Hepatocyte (in vitro differentiated cells): ENCODE data around the gene PKP4. TPM values are rescaled to one million over a fixed set of nuclear protein-coding genes. Genes with fewer than 3 reads are reported as not detected.

ENCODE experiments used
- DNase-seq: peaks from one replicate; pipeline ENCODE4 v3.0.0-alpha.2; 2016; ENCODE audit warnings: low spot score
- H2AFZ ChIP-seq: fragments of 200-600 bp; sonication (generic); 2 replicates; pipeline ENCODE4 v1.6.0; 2016; ENCODE audit warnings: antibody characterized with exemption, mild to moderate bottlenecking
- H3K27ac ChIP-seq: fragments of 200-600 bp; sonication (generic); 2 replicates; pipeline ENCODE4 v1.5.1; 2016; ENCODE audit warnings: mild to moderate bottlenecking
- H3K27me3 ChIP-seq: fragments of 200-600 bp; sonication (generic); 2 replicates; pipeline ENCODE4 v1.6.1; 2016
- H3K36me3 ChIP-seq: fragments of 200-600 bp; sonication (generic); replicated peaks from 2 replicates; pipeline ENCODE4 v1.5.1; 2016; ENCODE audit warnings: low read depth; ENCODE audit not compliant: insufficient read depth
- H3K4me1 ChIP-seq: fragments of 200-600 bp; sonication (generic); 2 replicates; pipeline ENCODE4 v1.5.1; 2016; ENCODE audit warnings: mild to moderate bottlenecking, moderate library complexity; ENCODE audit not compliant: insufficient read depth
- H3K4me2 ChIP-seq: fragments of 200-600 bp; sonication (generic); 2 replicates; pipeline ENCODE4 v1.6.0; 2016
- H3K4me3 ChIP-seq: fragments of 200-600 bp; sonication (generic); 2 replicates; pipeline ENCODE4 v1.5.1; 2016; ENCODE audit warnings: mild to moderate bottlenecking
- H3K79me2 ChIP-seq: fragments of 200-600 bp; sonication (generic); 2 replicates; pipeline ENCODE4 v1.6.0; 2017; ENCODE audit warnings: mild to moderate bottlenecking
- H3K9me2 ChIP-seq: fragments of 200-600 bp; sonication (generic); replicated peaks from 2 replicates; pipeline ENCODE4 v1.6.0; 2017; ENCODE audit warnings: mild to moderate bottlenecking; ENCODE audit not compliant: insufficient read depth
- H3K9me3 ChIP-seq: fragments of 200-600 bp; sonication (generic); 2 replicates; pipeline ENCODE4 v1.5.1; 2016; ENCODE audit warnings: low read depth, mild to moderate bottlenecking
- H4K20me1 ChIP-seq: fragments of 200-600 bp; sonication (generic); 2 replicates; pipeline ENCODE4 v1.6.0; 2016; ENCODE audit warnings: mild to moderate bottlenecking; ENCODE audit not compliant: insufficient read depth, poor library complexity, severe bottlenecking
- EZH2 ChIP-seq: fragments of 200-600 bp; sonication (generic); IDR thresholded peaks from 2 replicates; pipeline ENCODE4 v1.6.1; 2016; ENCODE audit warnings: antibody characterized with exemption, mild to moderate bottlenecking, borderline replicate concordance
- EZH2phosphoT487 ChIP-seq: fragments of 200-600 bp; sonication (generic); IDR thresholded peaks from one replicate; pipeline ENCODE4 v1.6.1; 2018; ENCODE audit warnings: antibody characterized with exemption, mild to moderate bottlenecking, low read depth, moderate library complexity; ENCODE audit not compliant: unreplicated experiment, severe bottlenecking
- WGBS: methylation state at CpG from one replicate; pipeline ENCODE4 v1.1.6; 2016; ENCODE audit warnings: low lambda C conversion rate; ENCODE audit errors: missing lambda C conversion rate; 5-methylcytosine and 5-hydroxymethylcytosine counted together
- polyA plus RNA-seq: library from polyadenylated mRNA; unstranded; fragments of >200 nt; fragmentation: Nextera tagmentation; extraction: Ambion mirVana; gene quantifications from 2 replicates; pipeline ENCODE4 v1.2.1, GENCODE V29; 2016
- total RNA-seq: library from RNA; depleted of rRNA; stranded (reverse); fragments of >200 nt; gene quantifications from 2 replicates; pipeline ENCODE4 v1.2.3, GENCODE V29; 2014
- TF ChIP-seq, protein P1 (sequence below): fragments of 200-600 bp; sonication (generic); IDR thresholded peaks from 2 replicates; pipeline ENCODE4 v1.5.1; 2016; ENCODE audit warnings: antibody characterized with exemption, mild to moderate bottlenecking; ENCODE audit not compliant: poor library complexity

The PKP4 gene
- total and polyA plus RNA-seq, 2 experiments from 2014 or later = 10.6 to 32.2 TPM

DNA sequence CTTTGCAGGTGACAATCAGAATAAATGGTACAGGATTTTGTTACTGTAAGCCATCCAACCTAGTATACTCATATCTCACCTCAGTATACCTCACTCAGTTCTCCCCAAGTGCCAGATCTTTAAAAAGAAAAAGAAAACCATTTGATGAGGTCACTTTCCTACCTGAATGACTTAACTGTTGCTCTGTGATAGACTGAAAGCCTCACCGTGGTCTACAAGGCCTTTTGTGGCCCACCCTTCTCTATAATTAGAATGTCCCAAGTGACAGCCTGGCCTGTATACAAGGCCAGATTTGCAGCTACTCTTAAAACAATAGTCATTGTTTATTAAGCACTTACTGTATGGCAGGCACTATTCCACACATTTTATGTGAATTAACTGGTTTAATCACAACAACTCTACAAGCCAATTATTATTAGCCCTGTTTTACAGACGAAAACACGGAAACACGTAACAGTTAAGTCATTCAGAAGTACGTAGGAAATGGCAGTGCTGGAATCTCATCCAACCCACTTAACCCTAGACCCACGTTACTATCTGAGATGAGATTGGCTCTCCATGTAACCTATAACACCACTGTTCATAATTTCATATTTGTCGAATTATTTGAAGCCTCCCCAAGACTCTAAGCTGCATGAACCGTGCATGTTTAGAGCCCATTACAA, 28.3 kb downstream of the PKP4 start:
- Histone ChIP-seq H3K4me1 (no peaks in the 10 kb centered on the region), H3K9me2 (no peaks in the 10 kb centered on the region), H3K4me3 (no peak overlapping the region), H3K4me2 (no peak overlapping the region), H4K20me1 (peaks cover 16% of the 10 kb centered on the region), H3K9me3 (no peaks in the 10 kb centered on the region), H3K36me3 (no peaks in the 10 kb centered on the region), H3K27ac (no peak overlapping the region), H2AFZ (no peak overlapping the region), H3K79me2 (peaks cover 79% of the 10 kb centered on the region), H3K27me3 (no peaks in the 10 kb centered on the region)
- DNase-seq = no peak
- WGBS = 93% methylated on average over 8 of the region's 8 CpGs
- TF ChIP-seq, protein P1, sequence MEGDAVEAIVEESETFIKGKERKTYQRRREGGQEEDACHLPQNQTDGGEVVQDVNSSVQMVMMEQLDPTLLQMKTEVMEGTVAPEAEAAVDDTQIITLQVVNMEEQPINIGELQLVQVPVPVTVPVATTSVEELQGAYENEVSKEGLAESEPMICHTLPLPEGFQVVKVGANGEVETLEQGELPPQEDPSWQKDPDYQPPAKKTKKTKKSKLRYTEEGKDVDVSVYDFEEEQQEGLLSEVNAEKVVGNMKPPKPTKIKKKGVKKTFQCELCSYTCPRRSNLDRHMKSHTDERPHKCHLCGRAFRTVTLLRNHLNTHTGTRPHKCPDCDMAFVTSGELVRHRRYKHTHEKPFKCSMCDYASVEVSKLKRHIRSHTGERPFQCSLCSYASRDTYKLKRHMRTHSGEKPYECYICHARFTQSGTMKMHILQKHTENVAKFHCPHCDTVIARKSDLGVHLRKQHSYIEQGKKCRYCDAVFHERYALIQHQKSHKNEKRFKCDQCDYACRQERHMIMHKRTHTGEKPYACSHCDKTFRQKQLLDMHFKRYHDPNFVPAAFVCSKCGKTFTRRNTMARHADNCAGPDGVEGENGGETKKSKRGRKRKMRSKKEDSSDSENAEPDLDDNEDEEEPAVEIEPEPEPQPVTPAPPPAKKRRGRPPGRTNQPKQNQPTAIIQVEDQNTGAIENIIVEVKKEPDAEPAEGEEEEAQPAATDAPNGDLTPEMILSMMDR = no peak
- TF ChIP-seq EZH2phosphoT487 (no peak), EZH2 (no peak)

DNA sequence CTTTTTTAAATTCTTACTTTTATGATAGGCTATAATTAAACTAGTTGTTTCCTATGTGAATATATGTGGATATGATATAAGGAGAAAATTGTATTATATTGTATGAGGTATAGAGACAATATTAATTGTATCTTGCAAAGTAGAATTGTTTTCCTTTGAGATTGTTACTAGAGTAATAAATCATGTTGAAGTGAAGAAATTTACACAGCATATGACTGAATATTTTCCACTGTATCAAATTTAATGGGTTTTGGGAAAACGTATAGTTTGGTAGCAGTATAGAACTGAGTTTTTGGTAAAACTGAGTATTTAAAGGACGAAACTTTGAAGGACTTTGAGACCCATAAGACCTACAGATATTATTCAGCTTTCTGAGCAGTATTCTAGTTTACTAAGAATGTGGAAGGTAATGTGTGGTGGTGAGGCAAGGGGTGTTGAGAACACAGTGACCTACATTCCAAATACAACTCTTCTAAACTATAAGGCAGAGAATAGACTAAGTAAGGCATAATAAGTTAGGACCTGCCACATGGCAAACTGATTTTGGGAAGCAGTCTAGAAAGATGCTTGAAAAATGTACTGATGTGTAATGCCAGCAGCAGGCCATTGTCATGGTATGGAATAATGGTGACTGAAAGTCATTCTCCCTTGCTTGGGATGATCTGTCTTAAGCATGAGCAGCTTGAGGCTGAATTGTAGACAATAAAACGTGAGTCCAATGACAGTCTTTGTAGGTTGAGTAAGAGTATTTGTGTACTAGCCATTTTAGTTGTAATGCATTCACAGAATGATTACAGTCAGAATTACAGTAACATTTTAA, 29.6 kb downstream of the PKP4 start:
- Histone ChIP-seq H3K4me3 (no peak overlapping the region), H3K27me3 (no peaks in the 10 kb centered on the region), H3K4me1 (no peaks in the 10 kb centered on the region), H3K9me2 (no peaks in the 10 kb centered on the region), H3K27ac (no peak overlapping the region), H3K4me2 (no peak overlapping the region), H3K36me3 (no peaks in the 10 kb centered on the region), H3K79me2 (peaks cover 81% of the 10 kb centered on the region), H3K9me3 (no peaks in the 10 kb centered on the region), H2AFZ (no peak overlapping the region), H4K20me1 (peaks cover 16% of the 10 kb centered on the region)
- DNase-seq = no peak
- WGBS = 88% methylated on average over 3 of the region's 3 CpGs
- TF ChIP-seq, protein P1 = no peak
- TF ChIP-seq EZH2 (no peak), EZH2phosphoT487 (no peak)

DNA sequence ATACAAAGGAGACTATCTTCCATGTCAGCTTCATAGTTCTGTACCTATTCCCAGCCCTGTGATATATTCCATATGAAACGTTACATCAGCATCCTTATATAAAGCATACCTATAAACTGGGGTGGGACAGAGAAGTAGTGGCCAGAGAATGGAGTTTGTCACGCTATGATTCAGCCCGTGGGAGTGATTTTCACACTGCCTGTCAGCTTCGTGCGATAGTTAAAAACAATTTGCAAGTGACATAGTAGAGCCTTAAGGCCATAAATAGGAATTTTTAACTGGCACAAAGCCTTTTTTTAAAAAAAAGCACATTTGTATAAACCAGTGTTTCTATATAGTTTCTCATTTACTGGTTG, 30.2 kb downstream of the PKP4 start:
- Histone ChIP-seq H3K9me3 (no peaks in the 10 kb centered on the region), H3K36me3 (no peaks in the 10 kb centered on the region), H3K27me3 (no peaks in the 10 kb centered on the region), H4K20me1 (peaks cover 18% of the 10 kb centered on the region), H3K79me2 (peaks cover 81% of the 10 kb centered on the region), H3K9me2 (no peaks in the 10 kb centered on the region), H2AFZ (no peak overlapping the region), H3K27ac (no peak overlapping the region), H3K4me2 (no peak overlapping the region), H3K4me1 (no peaks in the 10 kb centered on the region), H3K4me3 (no peak overlapping the region)
- no peak for DNase-seq
- WGBS = 73% methylated on average over 5 of the region's 5 CpGs
- TF ChIP-seq EZH2 (no peak), EZH2phosphoT487 (no peak)
- TF ChIP-seq, protein P1 = no peak
